ENCODE data around the gene TTN. TPM values are rescaled to one million over a fixed set of nuclear protein-coding genes. Genes with fewer than 3 reads are reported as not detected.

TTN gene
- total RNA-seq, 1 experiment from 2014 or later, result under 0.01 TPM

GRCh38 chr2:178775975-178776374 is 31.2 kb downstream of the TTN start:
- no peaks in the 10 kb centered on the region for H3K4me1 Mint-ChIP-seq (ENCODE audit: insufficient read depth, unreplicated experiment)

GRCh38 chr2:178770518-178770917 is 36.7 kb downstream of the TTN start:
- Mint-ChIP-seq H3K27me3 (ENCODE audit: insufficient read depth, unreplicated experiment) (peaks cover 17% of the 10 kb centered on the region), H3K9me3 (ENCODE audit: unreplicated experiment) (peaks cover 2% of the 10 kb centered on the region), H3K4me1 (ENCODE audit: insufficient read depth, unreplicated experiment) (no peaks in the 10 kb centered on the region), H3K4me3 (ENCODE audit: unreplicated experiment) (no peak overlapping the region), H3K36me3 (ENCODE audit: insufficient read depth, unreplicated experiment) (no peaks in the 10 kb centered on the region), H3K27ac (ENCODE audit: low read depth, unreplicated experiment) (no peak overlapping the region)
- ChIA-PET POLR2A (interaction anchor here (0.9 kb wide), 1 partner anchor 62 kb away, joined by 3 read pairs; no protein-coding TSS in a partner anchor), CTCF (interaction anchor here (0.6 to 0.8 kb wide), 2 partner anchors 12 to 23 kb away, joined by 3 read pairs; no protein-coding TSS in a partner anchor)
- intact Hi-C loops (cut with micrococcal nuclease), result no loop called here
- no peak for DNase-seq (ENCODE audit: unreplicated experiment)
- no peak for TF ChIP-seq CTCF (IDR thresholded peaks at IDR 0.05; ENCODE audit: unreplicated experiment)
- BruUV-seq (replicated peaks), result no TSS peak

More at GRCh38 chr2:178775975-178776374, 31.2 kb downstream of the TTN start:
- DNase-seq (ENCODE audit: unreplicated experiment), result no peak
- intact Hi-C loops (cut with micrococcal nuclease), result no loop called here
- no peak overlapping the region for H3K27ac Mint-ChIP-seq (ENCODE audit: low read depth, unreplicated experiment)
- H3K9me3 Mint-ChIP-seq (ENCODE audit: unreplicated experiment), result peaks cover 8% of the 10 kb centered on the region
- no TSS peak for BruUV-seq (replicated peaks)
- no peak overlapping the region for H3K4me3 Mint-ChIP-seq (ENCODE audit: unreplicated experiment)
- CTCF ChIA-PET, result interaction anchor here (0.8 to 2.1 kb wide), 2 partner anchors 14 to 139 kb away, joined by 3 to 11 read pairs; no protein-coding TSS in a partner anchor
- no peak for TF ChIP-seq CTCF (IDR thresholded peaks at IDR 0.05; ENCODE audit: unreplicated experiment)
- H3K36me3 Mint-ChIP-seq (ENCODE audit: insufficient read depth, unreplicated experiment), result no peaks in the 10 kb centered on the region
- POLR2A ChIA-PET, result no interaction called here
- H3K27me3 Mint-ChIP-seq (ENCODE audit: insufficient read depth, unreplicated experiment), result no peaks in the 10 kb centered on the region

- no peak for TF ChIP-seq CTCF (IDR thresholded peaks at IDR 0.05; ENCODE audit: unreplicated experiment)
- DNase-seq (ENCODE audit: unreplicated experiment), result no peak
- intact Hi-C loops (cut with micrococcal nuclease), result no loop called here
- H3K4me3 Mint-ChIP-seq (ENCODE audit: unreplicated experiment), result no peak overlapping the region
- ChIA-PET POLR2A (no interaction called here), CTCF (no interaction called here)
- peaks cover 37% of the 10 kb centered on the region for H3K27me3 Mint-ChIP-seq (ENCODE audit: insufficient read depth, unreplicated experiment)
- no TSS peak for BruUV-seq (replicated peaks)
- H3K27ac Mint-ChIP-seq (ENCODE audit: low read depth, unreplicated experiment), result no peak overlapping the region
- H3K4me1 Mint-ChIP-seq (ENCODE audit: insufficient read depth, unreplicated experiment), result no peaks in the 10 kb centered on the region
- H3K36me3 Mint-ChIP-seq (ENCODE audit: insufficient read depth, unreplicated experiment), result no peaks in the 10 kb centered on the region
- H3K9me3 Mint-ChIP-seq (ENCODE audit: unreplicated experiment), result no peaks in the 10 kb centered on the region
Measured at GRCh38 chr2:178767094-178768060, 39.8 kb downstream of the TTN start.

- CTCF ChIA-PET, result interaction anchor here (0.9 to 3.9 kb wide), 4 partner anchors 16 to 151 kb away, joined by 3 to 13 read pairs (median 4); no protein-coding TSS in a partner anchor
- no peaks in the 10 kb centered on the region for H3K4me1 Mint-ChIP-seq (ENCODE audit: insufficient read depth, unreplicated experiment)
- H3K4me3 Mint-ChIP-seq (ENCODE audit: unreplicated experiment), result no peak overlapping the region
- no peaks in the 10 kb centered on the region for H3K36me3 Mint-ChIP-seq (ENCODE audit: insufficient read depth, unreplicated experiment)
- H3K27me3 Mint-ChIP-seq (ENCODE audit: insufficient read depth, unreplicated experiment), result peaks cover 46% of the 10 kb centered on the region
- POLR2A ChIA-PET, result no interaction called here
- no peak for TF ChIP-seq CTCF (IDR thresholded peaks at IDR 0.05; ENCODE audit: unreplicated experiment)
- H3K27ac Mint-ChIP-seq (ENCODE audit: low read depth, unreplicated experiment), result no peak overlapping the region
- DNase-seq (ENCODE audit: unreplicated experiment), result no peak
- no TSS peak for BruUV-seq (replicated peaks)
- H3K9me3 Mint-ChIP-seq (ENCODE audit: unreplicated experiment), result no peaks in the 10 kb centered on the region
- intact Hi-C loops (cut with micrococcal nuclease), result no loop called here
Measured at GRCh38 chr2:178764097-178764496, 43.1 kb downstream of the TTN start.

Measured in MCF 10A (cell line).